Upper lobe of left lung (tissue), 4 donors: Measurements from ENCODE around the gene OR10G3.

ENCODE experiments used
- CTCF ChIP-seq, 6 experiments: fragments of 450-650 bp in 4 of 6; fragments of 200-600 bp in 2 of 6; sonication (generic) in 2 of 6; IDR thresholded peaks; one replicate each; pipeline ENCODE4 v1.5.1; 2016 to 2019; ENCODE audit warnings: antibody characterized with exemption in 6 of 6
- EP300 ChIP-seq, 4 donors: sonication (generic); formaldehyde crosslinking; IDR thresholded peaks; one replicate each; pipeline ENCODE4 v1.5.1; 2017; ENCODE audit warnings: antibody characterized with exemption in 4 of 4, control low read depth in 2 of 4

- TF ChIP-seq CTCF (IDR thresholded peaks at IDR 0.05), result peak; percentile 51 to 77 (median 65)
- TF ChIP-seq EP300 (IDR thresholded peaks at IDR 0.05), result no peak
Observed at GRCh38 chr14:21557084-21557901, 22.6 kb downstream of the OR10G3 start.
